ENCODE measurements around the gene GPC5. TPM values are rescaled to one million over a fixed set of nuclear protein-coding genes. Genes with fewer than 3 reads are reported as not detected.
A peak's percentile ranks its signal among the peaks of the same experiment; 100 is the strongest.

GPC5 gene
- total and polyA plus RNA-seq, 4 donors, result 15.2 to 54.4 (median 24.0) TPM

DNA sequence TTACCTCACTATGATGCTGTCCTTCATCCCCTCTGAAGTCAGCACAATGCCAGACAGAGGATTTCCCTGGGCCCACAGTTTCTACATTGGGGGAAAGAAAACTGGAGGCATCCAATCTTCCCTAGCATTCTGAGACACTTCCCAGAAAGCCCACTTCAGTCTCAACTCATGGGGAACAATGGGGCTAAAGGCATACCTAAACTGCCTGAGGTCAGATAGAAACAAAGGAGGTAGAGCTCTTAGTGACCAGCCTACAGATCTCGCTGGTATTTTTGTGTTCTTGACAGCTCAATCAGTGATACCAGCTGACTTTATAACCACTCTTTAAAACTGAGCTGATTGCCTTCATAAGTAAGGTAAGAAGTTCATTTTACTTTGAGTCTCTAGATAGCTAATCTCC is 947.2 kb downstream of the GPC5 start:
- Histone ChIP-seq H3K27ac (ENCODE audit: low read depth, low read length) (no peak overlapping the region), H3K36me3 (ENCODE audit: control insufficient read depth, insufficient read depth, low read length) (no peaks in the 10 kb centered on the region), H3K4me1 (ENCODE audit: control insufficient read depth, insufficient read depth, low read length) (no peaks in the 10 kb centered on the region), H3K4me3 (ENCODE audit: low read depth, low read length) (no peak overlapping the region), H3K9me3 (ENCODE audit: control insufficient read depth, insufficient read depth, low read length) (no peaks in the 10 kb centered on the region), H3K27me3 (ENCODE audit: control insufficient read depth, insufficient read depth, low read length) (no peaks in the 10 kb centered on the region)
- no CpG with 5 or more reads among the region's 1 CpG for WGBS (ENCODE audit: insufficient coverage)
- DNase-seq (ENCODE audit: low read depth in 4 of 6, low spot score in 6 of 6), result no peak

- Histone ChIP-seq H3K4me3 (ENCODE audit: low read depth, low read length) (no peak overlapping the region), H3K4me1 (ENCODE audit: control insufficient read depth, insufficient read depth, low read length) (no peaks in the 10 kb centered on the region), H3K27me3 (ENCODE audit: control insufficient read depth, insufficient read depth, low read length) (no peaks in the 10 kb centered on the region), H3K36me3 (ENCODE audit: control insufficient read depth, insufficient read depth, low read length) (no peaks in the 10 kb centered on the region), H3K9me3 (ENCODE audit: control insufficient read depth, insufficient read depth, low read length) (no peaks in the 10 kb centered on the region), H3K27ac (ENCODE audit: low read depth, low read length) (no peak overlapping the region)
- no peak for DNase-seq (ENCODE audit: low read depth in 4 of 6, low spot score in 6 of 6)
Measured at GRCh38 chr13:92346046-92346445, 947.6 kb downstream of the GPC5 start.

GRCh38 chr13:92354583-92354982 is 956.2 kb downstream of the GPC5 start:
- H3K27me3 ChIP-seq (ENCODE audit: control insufficient read depth, insufficient read depth, low read length), result no peaks in the 10 kb centered on the region
- H3K27ac ChIP-seq (ENCODE audit: low read depth, low read length), result no peak overlapping the region
- WGBS (ENCODE audit: insufficient coverage), result 100% methylated on average over 1 of the region's 1 CpG
- H3K9me3 ChIP-seq (ENCODE audit: control insufficient read depth, insufficient read depth, low read length), result no peaks in the 10 kb centered on the region
- DNase-seq (ENCODE audit: low read depth in 4 of 6, low spot score in 6 of 6), result no peak
- no peaks in the 10 kb centered on the region for H3K36me3 ChIP-seq (ENCODE audit: control insufficient read depth, insufficient read depth, low read length)
- H3K4me1 ChIP-seq (ENCODE audit: control insufficient read depth, insufficient read depth, low read length), result no peaks in the 10 kb centered on the region
- no peak overlapping the region for H3K4me3 ChIP-seq (ENCODE audit: low read depth, low read length)

DNA sequence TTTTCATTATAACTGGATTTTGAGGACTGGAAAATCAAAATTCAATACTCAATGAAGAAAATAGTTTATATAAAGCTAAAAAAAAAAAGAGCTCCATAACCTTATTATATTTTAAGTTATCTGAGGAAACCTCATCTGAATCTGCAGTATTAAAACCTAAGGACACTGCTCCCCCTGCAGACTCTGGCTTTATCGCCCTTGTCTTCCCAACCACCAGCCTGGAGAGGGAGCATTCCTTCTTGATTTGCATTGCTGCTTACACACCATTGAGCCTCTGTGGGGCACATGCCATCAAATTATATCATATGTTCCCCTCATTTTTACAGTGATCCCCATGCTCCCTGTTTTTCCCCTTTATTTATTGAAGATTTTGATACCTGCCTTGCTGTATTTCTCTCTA is 956.8 kb downstream of the GPC5 start:
- Histone ChIP-seq H3K4me3 (ENCODE audit: low read depth, low read length) (no peak overlapping the region), H3K36me3 (ENCODE audit: control insufficient read depth, insufficient read depth, low read length) (no peaks in the 10 kb centered on the region), H3K27ac (ENCODE audit: low read depth, low read length) (no peak overlapping the region), H3K4me1 (ENCODE audit: control insufficient read depth, insufficient read depth, low read length) (no peaks in the 10 kb centered on the region), H3K9me3 (ENCODE audit: control insufficient read depth, insufficient read depth, low read length) (no peaks in the 10 kb centered on the region), H3K27me3 (ENCODE audit: control insufficient read depth, insufficient read depth, low read length) (no peaks in the 10 kb centered on the region)
- DNase-seq (ENCODE audit: low read depth in 4 of 6, low spot score in 6 of 6), result peak in 1 of 6 donors; percentile 1
- WGBS (ENCODE audit: insufficient coverage), result 0% methylated on average over 1 of the region's 1 CpG

GRCh38 chr13:92362717-92363116 is 964.3 kb downstream of the GPC5 start:
- H3K27ac ChIP-seq (ENCODE audit: low read depth, low read length), result no peak overlapping the region
- H3K9me3 ChIP-seq (ENCODE audit: control insufficient read depth, insufficient read depth, low read length), result no peaks in the 10 kb centered on the region
- 17% methylated on average over 2 of the region's 2 CpGs for WGBS (ENCODE audit: insufficient coverage)
- H3K36me3 ChIP-seq (ENCODE audit: control insufficient read depth, insufficient read depth, low read length), result no peaks in the 10 kb centered on the region
- peak in 2 of 6 donors; percentile 8 to 47 for DNase-seq (ENCODE audit: low read depth in 4 of 6, low spot score in 6 of 6)
- H3K4me1 ChIP-seq (ENCODE audit: control insufficient read depth, insufficient read depth, low read length), result no peaks in the 10 kb centered on the region
- no peak overlapping the region for H3K4me3 ChIP-seq (ENCODE audit: low read depth, low read length)
- H3K27me3 ChIP-seq (ENCODE audit: control insufficient read depth, insufficient read depth, low read length), result no peaks in the 10 kb centered on the region

- no peak for DNase-seq (ENCODE audit: low read depth in 4 of 6, low spot score in 6 of 6)
- H3K4me1 ChIP-seq (ENCODE audit: control insufficient read depth, insufficient read depth, low read length), result no peaks in the 10 kb centered on the region
- H3K36me3 ChIP-seq (ENCODE audit: control insufficient read depth, insufficient read depth, low read length), result no peaks in the 10 kb centered on the region
- no peak overlapping the region for H3K4me3 ChIP-seq (ENCODE audit: low read depth, low read length)
- H3K9me3 ChIP-seq (ENCODE audit: control insufficient read depth, insufficient read depth, low read length), result no peaks in the 10 kb centered on the region
- no peak overlapping the region for H3K27ac ChIP-seq (ENCODE audit: low read depth, low read length)
- H3K27me3 ChIP-seq (ENCODE audit: control insufficient read depth, insufficient read depth, low read length), result no peaks in the 10 kb centered on the region
Measured at GRCh38 chr13:92365904-92366303, 967.5 kb downstream of the GPC5 start.

DNA sequence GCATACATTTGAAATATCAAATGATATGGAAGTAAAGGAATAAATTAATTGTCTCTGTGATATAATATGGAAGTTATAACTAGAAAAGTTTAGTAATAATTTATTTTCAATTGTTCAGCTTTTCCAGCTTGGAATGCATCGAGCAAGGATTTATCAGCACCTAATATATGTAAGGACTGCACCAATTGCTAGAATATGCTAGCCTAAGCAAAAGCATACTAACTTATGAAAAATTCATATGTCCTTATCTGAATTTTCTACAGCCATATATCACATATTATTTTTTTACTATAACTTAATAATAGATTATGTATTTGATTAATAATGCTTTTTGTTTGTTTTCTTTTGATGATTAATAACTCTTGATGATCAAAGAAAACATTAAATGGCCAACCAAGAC is 979.0 kb downstream of the GPC5 start:
- Histone ChIP-seq H3K27ac (ENCODE audit: low read depth, low read length) (no peak overlapping the region), H3K36me3 (ENCODE audit: control insufficient read depth, insufficient read depth, low read length) (no peaks in the 10 kb centered on the region), H3K4me3 (ENCODE audit: low read depth, low read length) (no peak overlapping the region), H3K9me3 (ENCODE audit: control insufficient read depth, insufficient read depth, low read length) (no peaks in the 10 kb centered on the region), H3K4me1 (ENCODE audit: control insufficient read depth, insufficient read depth, low read length) (no peaks in the 10 kb centered on the region), H3K27me3 (ENCODE audit: control insufficient read depth, insufficient read depth, low read length) (no peaks in the 10 kb centered on the region)
- DNase-seq (ENCODE audit: low read depth in 4 of 6, low spot score in 6 of 6), result no peak
- no CpG with 5 or more reads among the region's 1 CpG for WGBS (ENCODE audit: insufficient coverage)

GRCh38 chr13:92379371-92379770 is 981.0 kb downstream of the GPC5 start:
- Histone ChIP-seq H3K27ac (ENCODE audit: low read depth, low read length) (no peak overlapping the region), H3K4me1 (ENCODE audit: control insufficient read depth, insufficient read depth, low read length) (no peaks in the 10 kb centered on the region), H3K36me3 (ENCODE audit: control insufficient read depth, insufficient read depth, low read length) (no peaks in the 10 kb centered on the region), H3K4me3 (ENCODE audit: low read depth, low read length) (no peak overlapping the region), H3K27me3 (ENCODE audit: control insufficient read depth, insufficient read depth, low read length) (no peaks in the 10 kb centered on the region), H3K9me3 (ENCODE audit: control insufficient read depth, insufficient read depth, low read length) (no peaks in the 10 kb centered on the region)
- DNase-seq (ENCODE audit: low read depth in 4 of 6, low spot score in 6 of 6), result peak in 1 of 6 donors; percentile 43
- WGBS (ENCODE audit: insufficient coverage), result 72% methylated on average over 3 of the region's 3 CpGs

GRCh38 chr13:92384410-92384809 is 986.0 kb downstream of the GPC5 start:
- no peak overlapping the region for H3K27ac ChIP-seq (ENCODE audit: low read depth, low read length)
- H3K9me3 ChIP-seq (ENCODE audit: control insufficient read depth, insufficient read depth, low read length), result no peaks in the 10 kb centered on the region
- WGBS (ENCODE audit: insufficient coverage), result no CpG with 5 or more reads among the region's 5 CpGs
- H3K4me3 ChIP-seq (ENCODE audit: low read depth, low read length), result no peak overlapping the region
- no peaks in the 10 kb centered on the region for H3K27me3 ChIP-seq (ENCODE audit: control insufficient read depth, insufficient read depth, low read length)
- H3K36me3 ChIP-seq (ENCODE audit: control insufficient read depth, insufficient read depth, low read length), result no peaks in the 10 kb centered on the region
- no peaks in the 10 kb centered on the region for H3K4me1 ChIP-seq (ENCODE audit: control insufficient read depth, insufficient read depth, low read length)
- no peak for DNase-seq (ENCODE audit: low read depth in 4 of 6, low spot score in 6 of 6)

DNA sequence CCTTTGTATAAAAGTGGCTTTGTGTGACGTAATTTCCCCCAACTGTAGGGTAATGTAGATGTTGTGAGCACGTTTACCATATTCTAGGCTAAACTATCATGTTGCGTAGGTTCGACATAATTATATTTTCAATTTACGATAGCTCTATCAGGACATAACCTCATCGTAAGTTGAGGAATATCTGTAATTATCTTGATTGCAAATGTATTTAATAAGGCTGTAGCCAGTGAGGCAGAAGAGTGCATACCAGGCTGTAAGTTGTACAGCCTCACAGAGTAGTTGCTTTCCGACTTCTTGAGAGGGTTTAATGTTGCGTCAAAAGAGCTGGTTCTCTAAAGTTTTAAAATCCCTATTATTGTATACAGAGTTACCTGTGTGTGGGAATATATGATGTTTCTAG is 988.8 kb downstream of the GPC5 start:
- WGBS (ENCODE audit: insufficient coverage), result no CpG with 5 or more reads among the region's 8 CpGs
- H3K27me3 ChIP-seq (ENCODE audit: control insufficient read depth, insufficient read depth, low read length), result no peaks in the 10 kb centered on the region
- no peak overlapping the region for H3K4me3 ChIP-seq (ENCODE audit: low read depth, low read length)
- no peaks in the 10 kb centered on the region for H3K36me3 ChIP-seq (ENCODE audit: control insufficient read depth, insufficient read depth, low read length)
- no peaks in the 10 kb centered on the region for H3K9me3 ChIP-seq (ENCODE audit: control insufficient read depth, insufficient read depth, low read length)
- DNase-seq (ENCODE audit: low read depth in 4 of 6, low spot score in 6 of 6), result no peak
- no peak overlapping the region for H3K27ac ChIP-seq (ENCODE audit: low read depth, low read length)
- H3K4me1 ChIP-seq (ENCODE audit: control insufficient read depth, insufficient read depth, low read length), result no peaks in the 10 kb centered on the region

Data from spinal cord (tissue), 10 donors.